HEK293T (cell line): Measurements from ENCODE around the gene TRANK1.

Source experiments
- CTCF ChIA-PET: fragments of 350-600 bp; formaldehyde crosslinking; extraction: SDS; loops from one replicate; lab custom pipeline; 2021; ENCODE audit warnings: antibody characterized with exemption, inconsistent platforms; lab: Yijun Ruan, JAX
- POLR2A ChIA-PET: fragments of 350-600 bp; formaldehyde crosslinking; extraction: SDS; loops from one replicate; lab custom pipeline; 2020; ENCODE audit warnings: antibody characterized with exemption, inconsistent platforms; lab: Yijun Ruan, JAX
- DNase-seq: peaks from one replicate; pipeline ENCODE4 v3.0.0; 2012; ENCODE audit warnings: mixed read lengths; ENCODE audit errors: extremely low spot score
- BHLHE40 ChIP-seq: fragments of 450-650 bp; IDR thresholded peaks from 2 replicates; pipeline ENCODE4 v1.6.1; 2016; ENCODE audit warnings: mild to moderate bottlenecking, moderate library complexity, borderline replicate concordance
- ELF4 ChIP-seq: fragments of 450-650 bp; IDR thresholded peaks from 2 replicates; pipeline ENCODE4 v1.6.1; 2017; ENCODE audit warnings: antibody characterized with exemption
- FOXA1 ChIP-seq: fragments of 450-650 bp; IDR thresholded peaks from 2 replicates; pipeline ENCODE4 v1.6.1; 2016; ENCODE audit warnings: mild to moderate bottlenecking
- FOXK2 ChIP-seq: fragments of 450-650 bp; IDR thresholded peaks from 2 replicates; pipeline ENCODE4 v1.6.1; 2016; ENCODE audit warnings: mild to moderate bottlenecking
- FOXM1 ChIP-seq: fragments of 450-650 bp; IDR thresholded peaks from 2 replicates; pipeline ENCODE4 v1.6.1; 2017; ENCODE audit warnings: mild to moderate bottlenecking, borderline replicate concordance
- HDGF ChIP-seq: fragments of 450-650 bp; IDR thresholded peaks from 2 replicates; pipeline ENCODE4 v1.6.1; 2017; ENCODE audit warnings: antibody characterized with exemption, borderline replicate concordance
- L3MBTL2 ChIP-seq: fragments of 450-650 bp; conservative IDR thresholded peaks from 2 replicates; pipeline ENCODE4 v1.6.1; 2016; ENCODE audit warnings: mild to moderate bottlenecking
- LEF1 ChIP-seq: fragments of 450-650 bp; IDR thresholded peaks from 2 replicates; pipeline ENCODE4 v1.6.1; 2017; ENCODE audit warnings: mild to moderate bottlenecking, borderline replicate concordance
- NFRKB ChIP-seq: fragments of 450-650 bp; IDR thresholded peaks from 2 replicates; pipeline ENCODE4 v1.6.1; 2016; ENCODE audit warnings: mild to moderate bottlenecking, moderate library complexity
- SP1 ChIP-seq: fragments of 450-650 bp; IDR thresholded peaks from 2 replicates; pipeline ENCODE4 v1.6.1; 2017
- SUZ12 ChIP-seq: fragments of 450-650 bp; IDR thresholded peaks from 2 replicates; pipeline ENCODE4 v1.6.1; 2016; ENCODE audit warnings: mild to moderate bottlenecking
- TARDBP ChIP-seq: fragments of 450-650 bp; IDR thresholded peaks from 2 replicates; pipeline ENCODE4 v1.6.1; 2016
- ZNF384 ChIP-seq: fragments of 450-650 bp; IDR thresholded peaks from 2 replicates; pipeline ENCODE4 v1.6.1; 2016
- TF ChIP-seq, protein P1 (sequence below): fragments of 450-650 bp; IDR thresholded peaks from 2 replicates; pipeline ENCODE4 v1.6.1; 2016

Gene TRANK1

DNA sequence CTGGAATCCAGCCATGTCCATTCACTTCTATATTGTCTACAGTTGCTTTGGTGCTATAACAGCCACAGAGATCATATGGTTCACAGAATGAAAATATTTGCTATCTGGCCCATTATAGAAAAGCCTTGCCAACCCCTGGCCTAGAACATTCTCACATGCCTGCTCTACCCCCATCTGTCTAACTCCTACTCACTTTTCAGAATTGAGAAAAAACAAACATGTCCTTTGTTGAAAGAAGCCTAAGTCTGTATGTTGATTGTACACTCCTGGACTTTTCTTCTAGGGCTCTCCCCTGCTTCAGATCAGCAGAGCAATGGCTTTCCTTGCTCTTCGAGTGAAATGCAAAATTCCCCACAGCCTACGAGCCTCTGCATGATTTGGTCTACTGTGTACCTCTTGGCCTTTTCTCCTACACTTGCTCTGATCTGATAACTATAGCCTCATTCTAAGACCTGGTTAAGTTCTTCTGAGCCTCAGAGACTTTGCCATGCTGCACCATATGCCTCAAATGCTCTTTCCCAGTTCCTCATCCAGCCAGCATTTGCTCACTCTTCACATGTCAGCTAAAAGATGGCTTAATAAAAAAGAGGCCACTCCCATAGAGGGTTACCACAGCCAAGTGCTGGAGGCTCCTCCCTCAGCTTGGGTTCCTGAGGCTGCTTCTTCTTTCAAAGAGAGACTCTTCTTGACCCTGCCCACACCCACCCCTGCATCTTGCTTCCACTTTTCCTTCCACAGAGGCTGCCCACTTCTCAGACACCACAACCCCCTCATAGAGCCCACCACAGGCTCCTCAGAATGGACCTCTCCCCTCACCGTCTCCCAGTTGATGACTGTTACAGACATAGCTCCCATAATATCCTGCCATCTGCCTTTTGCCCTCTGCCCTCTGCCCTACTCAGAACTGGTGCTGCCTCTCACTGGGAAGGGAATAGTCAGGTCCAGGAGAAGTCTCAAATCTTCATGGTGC is 157.6 kb downstream of the TRANK1 start:
- POLR2A ChIA-PET = no interaction called here
- CTCF ChIA-PET = no interaction called here
- no peak for DNase-seq
- no peak for TF ChIP-seq FOXK2
- TF ChIP-seq SUZ12 = no peak
- TF ChIP-seq ZNF384 = no peak
- TF ChIP-seq L3MBTL2 = no peak
- TF ChIP-seq LEF1 = no peak
- TF ChIP-seq SP1 = no peak
- no peak for TF ChIP-seq ELF4
- no peak for TF ChIP-seq BHLHE40
- no peak for TF ChIP-seq NFRKB
- TF ChIP-seq, protein P1, sequence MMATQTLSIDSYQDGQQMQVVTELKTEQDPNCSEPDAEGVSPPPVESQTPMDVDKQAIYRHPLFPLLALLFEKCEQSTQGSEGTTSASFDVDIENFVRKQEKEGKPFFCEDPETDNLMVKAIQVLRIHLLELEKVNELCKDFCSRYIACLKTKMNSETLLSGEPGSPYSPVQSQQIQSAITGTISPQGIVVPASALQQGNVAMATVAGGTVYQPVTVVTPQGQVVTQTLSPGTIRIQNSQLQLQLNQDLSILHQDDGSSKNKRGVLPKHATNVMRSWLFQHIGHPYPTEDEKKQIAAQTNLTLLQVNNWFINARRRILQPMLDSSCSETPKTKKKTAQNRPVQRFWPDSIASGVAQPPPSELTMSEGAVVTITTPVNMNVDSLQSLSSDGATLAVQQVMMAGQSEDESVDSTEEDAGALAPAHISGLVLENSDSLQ = no peak
- no peak for TF ChIP-seq TARDBP

DNA sequence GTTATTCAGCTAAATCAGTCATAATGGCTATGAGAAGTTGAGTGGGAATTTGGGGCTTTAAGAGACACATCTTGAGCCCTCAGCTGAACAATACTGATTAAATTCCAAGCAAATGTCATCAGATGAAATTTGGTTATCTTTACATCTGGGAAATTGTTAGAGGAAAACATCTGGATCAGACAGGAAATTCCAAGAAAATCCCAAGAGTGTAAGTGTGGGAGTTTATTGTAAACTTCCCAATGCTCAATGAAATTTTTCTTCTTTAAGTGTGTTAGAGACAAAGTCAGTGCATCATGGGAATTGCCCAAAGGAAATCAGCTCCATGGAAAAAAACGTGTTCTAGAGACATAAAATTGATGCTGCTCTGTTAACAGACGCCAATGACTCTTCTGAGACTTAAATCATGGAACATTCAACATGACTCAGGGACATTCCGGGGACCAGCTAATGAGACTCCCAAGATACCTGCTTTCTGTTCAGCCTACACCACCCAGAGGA is 160.7 kb downstream of the TRANK1 start:
- CTCF ChIA-PET = no interaction called here
- DNase-seq = no peak
- TF ChIP-seq LEF1 (no peak), FOXA1 (no peak)
- POLR2A ChIA-PET = no interaction called here

DNA sequence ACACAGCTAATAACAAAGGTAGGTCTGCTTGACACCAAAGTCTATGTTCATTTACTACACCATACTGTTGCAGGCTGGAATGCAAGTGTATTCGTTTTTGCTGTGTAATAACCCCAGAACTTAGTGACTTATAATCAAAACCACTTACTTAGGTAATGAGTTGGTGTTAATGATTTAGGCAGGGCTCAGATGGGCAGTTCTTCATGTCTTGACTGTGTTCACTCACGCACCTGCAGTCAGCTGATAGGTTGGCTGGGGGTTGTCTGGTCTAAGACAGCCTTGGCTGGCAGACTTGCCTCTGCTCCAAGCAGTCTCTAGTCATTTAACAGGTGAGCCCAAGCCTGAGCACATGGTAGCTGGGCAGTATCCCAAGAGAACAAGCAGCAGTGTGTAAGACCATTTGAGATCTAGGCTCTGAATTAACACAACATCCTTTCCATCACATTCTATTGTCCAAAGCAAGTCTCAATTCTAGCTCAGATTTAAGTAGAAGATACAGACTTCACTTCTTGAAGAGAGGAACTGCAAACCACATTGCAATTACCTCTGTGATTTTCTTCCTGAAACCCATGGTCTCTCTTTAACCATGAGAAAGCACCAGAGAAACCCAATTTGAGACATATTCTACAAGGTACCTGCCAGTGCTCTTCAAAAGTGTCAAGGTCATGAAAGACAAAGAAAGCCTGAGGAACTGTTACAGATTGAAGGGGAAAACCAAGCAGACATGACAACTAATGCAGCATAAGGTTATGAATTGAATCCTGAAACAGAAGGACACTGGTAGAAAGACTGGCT is 167.2 kb downstream of the TRANK1 start:
- TF ChIP-seq FOXA1 = no peak
- TF ChIP-seq SUZ12 = no peak
- no peak for TF ChIP-seq FOXK2
- no peak for TF ChIP-seq FOXM1
- TF ChIP-seq, protein P1 = no peak
- TF ChIP-seq ELF4 = no peak
- TF ChIP-seq TARDBP = no peak
- no peak for TF ChIP-seq L3MBTL2
- TF ChIP-seq HDGF = no peak
- no peak for DNase-seq
- ChIA-PET POLR2A (no interaction called here), CTCF (no interaction called here)
